ENCODE data around the gene BACH2. TPM values are rescaled to one million over a fixed set of nuclear protein-coding genes. Genes with fewer than 3 reads are reported as not detected.
"Not testable (repeated sequence)": the region's sequence is repeated elsewhere in the genome, so short reads cannot be mapped to it uniquely, and the experiment has no call there.

The BACH2 gene
- total RNA-seq, 4 donors from 2014 or later = 3.6 to 13.4 (median 7.5) TPM

DNA sequence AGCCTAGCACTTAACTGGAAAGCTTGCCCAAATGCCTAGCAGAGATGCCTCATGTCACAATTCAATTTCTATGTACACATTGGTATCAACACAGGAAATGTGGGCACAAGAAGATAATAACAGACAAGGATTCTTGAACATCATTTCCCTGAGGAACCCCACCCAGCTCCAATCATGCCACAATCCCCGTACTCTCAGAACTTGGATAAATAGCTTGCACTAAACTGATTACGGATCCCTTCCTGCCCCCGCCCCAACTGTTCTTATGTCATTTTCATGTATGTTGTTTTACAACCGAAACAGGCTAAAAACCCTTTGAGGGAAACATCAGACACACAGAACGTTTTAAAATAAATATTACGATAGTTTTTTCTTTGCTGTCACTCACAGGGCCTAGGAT lies 87.1 kb downstream of the BACH2 start:
- Histone ChIP-seq H3K27ac (peak overlapping the region in 3 of 4 donors; percentile 14 to 41 (median 28)), H3K36me3 (no peaks in the 10 kb centered on the region), H3K9me3 (no peaks in the 10 kb centered on the region), H3K4me3 (no peak overlapping the region), H3K27me3 (no peaks in the 10 kb centered on the region), H3K4me1 (peaks cover 25 to 42% of the 10 kb centered on the region in 2 donors)
- ATAC-seq (no peak), DNase-seq (no peak)
- TF ChIP-seq POLR2A (IDR thresholded peaks at IDR 0.05) = no peak
- TF ChIP-seq, protein P1, sequence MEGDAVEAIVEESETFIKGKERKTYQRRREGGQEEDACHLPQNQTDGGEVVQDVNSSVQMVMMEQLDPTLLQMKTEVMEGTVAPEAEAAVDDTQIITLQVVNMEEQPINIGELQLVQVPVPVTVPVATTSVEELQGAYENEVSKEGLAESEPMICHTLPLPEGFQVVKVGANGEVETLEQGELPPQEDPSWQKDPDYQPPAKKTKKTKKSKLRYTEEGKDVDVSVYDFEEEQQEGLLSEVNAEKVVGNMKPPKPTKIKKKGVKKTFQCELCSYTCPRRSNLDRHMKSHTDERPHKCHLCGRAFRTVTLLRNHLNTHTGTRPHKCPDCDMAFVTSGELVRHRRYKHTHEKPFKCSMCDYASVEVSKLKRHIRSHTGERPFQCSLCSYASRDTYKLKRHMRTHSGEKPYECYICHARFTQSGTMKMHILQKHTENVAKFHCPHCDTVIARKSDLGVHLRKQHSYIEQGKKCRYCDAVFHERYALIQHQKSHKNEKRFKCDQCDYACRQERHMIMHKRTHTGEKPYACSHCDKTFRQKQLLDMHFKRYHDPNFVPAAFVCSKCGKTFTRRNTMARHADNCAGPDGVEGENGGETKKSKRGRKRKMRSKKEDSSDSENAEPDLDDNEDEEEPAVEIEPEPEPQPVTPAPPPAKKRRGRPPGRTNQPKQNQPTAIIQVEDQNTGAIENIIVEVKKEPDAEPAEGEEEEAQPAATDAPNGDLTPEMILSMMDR (IDR thresholded peaks at IDR 0.05 in 4 of 5, conservative IDR thresholded peaks at IDR 0.05 in 1 of 5) = no peak
- intact Hi-C loops (cut with DNase I; ENCODE audit: low total_unique reads) = no loop called here
- in situ Hi-C loops (cut with MboI; ENCODE audit: low sequenced_read_pairs in 4 of 4) = no loop called here

DNA sequence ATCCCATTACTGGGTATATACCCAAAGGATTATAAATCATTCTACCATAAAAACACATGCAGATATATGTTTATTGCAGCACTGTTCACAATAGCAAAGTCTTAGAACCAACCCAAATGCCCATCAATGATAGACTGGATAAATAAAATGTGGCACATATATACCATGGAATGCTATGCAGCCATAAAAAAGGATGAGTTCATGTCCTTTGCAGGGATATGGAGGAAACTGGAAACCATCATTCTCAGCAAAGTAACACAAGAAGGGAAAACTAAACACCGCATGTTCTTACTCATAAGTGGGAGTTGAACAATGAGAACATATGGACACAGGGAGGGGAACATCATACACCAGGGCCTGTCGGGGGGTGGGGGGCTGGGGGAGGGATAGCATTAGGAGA lies 88.0 kb downstream of the BACH2 start:
- ATAC-seq; intact Hi-C loops (cut with DNase I; ENCODE audit: low total_unique reads); H3K27me3 ChIP-seq; H3K36me3 ChIP-seq; in situ Hi-C loops (cut with MboI; ENCODE audit: low sequenced_read_pairs in 4 of 4); DNase-seq; H3K4me3 ChIP-seq; H3K9me3 ChIP-seq; H3K27ac ChIP-seq: not testable (repeated sequence)
- H3K4me1 ChIP-seq = peaks cover 22 to 42% of the 10 kb centered on the region in 2 donors

DNA sequence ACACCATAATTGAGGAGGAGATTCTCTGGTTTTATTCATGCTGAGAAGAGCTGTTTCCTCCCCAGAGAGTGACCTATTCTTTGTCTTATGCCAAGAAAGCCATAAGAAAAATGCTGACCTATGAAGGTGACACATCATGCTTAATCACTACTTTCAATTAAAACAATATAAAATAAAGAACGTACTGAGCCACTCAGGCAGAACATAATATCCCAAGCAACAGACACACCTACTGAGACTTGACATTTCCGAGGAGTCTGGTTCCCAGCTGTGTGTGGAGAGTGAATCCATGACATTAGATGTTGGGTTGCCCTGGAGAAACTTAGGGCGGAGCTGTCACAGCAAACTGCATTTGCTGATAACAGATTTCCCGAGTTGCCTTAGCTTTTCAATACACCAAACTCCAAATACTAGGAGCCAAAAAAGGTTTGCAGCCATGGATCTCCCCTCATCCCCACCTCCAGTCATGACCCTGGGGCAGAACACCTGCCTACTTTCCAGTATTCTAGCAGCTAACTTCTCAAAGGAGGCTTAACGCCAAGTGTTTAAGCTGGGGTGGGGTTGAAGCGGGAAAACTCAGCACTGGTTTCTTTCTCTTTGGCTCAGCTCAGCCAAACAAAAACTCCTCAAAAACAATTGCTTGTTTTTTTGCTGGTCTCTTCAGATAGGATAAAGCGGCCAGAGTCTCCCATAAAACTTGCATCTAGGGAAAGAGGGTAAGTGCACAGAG lies 92.2 kb downstream of the BACH2 start:
- peak overlapping the region in 1 of 4 donors; percentile 34 for H3K27ac ChIP-seq
- ATAC-seq = peak in 1 of 2 donors; percentile 40
- in situ Hi-C loops (cut with MboI; ENCODE audit: low sequenced_read_pairs in 4 of 4) = no loop called here

DNA sequence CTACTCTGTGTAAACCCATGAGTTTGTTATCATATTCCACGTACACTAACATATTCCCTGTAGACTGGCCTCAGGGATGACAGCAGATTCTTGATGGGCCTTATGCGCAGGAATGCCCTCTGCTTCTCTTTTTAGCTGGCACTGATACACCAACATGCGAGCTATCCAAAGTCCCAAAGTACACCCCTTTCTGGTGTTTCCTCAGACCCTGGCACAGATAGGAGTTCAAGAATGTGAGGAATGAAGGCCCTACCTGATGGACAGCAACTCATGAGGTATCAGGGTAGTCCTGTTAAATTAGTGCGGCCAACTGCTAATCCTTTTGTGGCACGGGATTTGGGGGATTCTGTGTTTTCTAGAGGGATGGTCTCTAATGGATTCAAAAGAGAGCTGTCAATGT lies 93.0 kb downstream of the BACH2 start:
- intact Hi-C loops (cut with DNase I; ENCODE audit: low total_unique reads) (no loop called here), in situ Hi-C loops (cut with MboI; ENCODE audit: low sequenced_read_pairs in 4 of 4) (no loop called here)
- TF ChIP-seq, protein P1 (IDR thresholded peaks at IDR 0.05 in 4 of 5, conservative IDR thresholded peaks at IDR 0.05 in 1 of 5) = no peak
- TF ChIP-seq POLR2A (IDR thresholded peaks at IDR 0.05) = no peak
- no peaks in the 10 kb centered on the region for H3K36me3 ChIP-seq
- no peak for ATAC-seq
- peak overlapping the region in 1 of 4 donors; percentile 34 for H3K27ac ChIP-seq
- H3K27me3 ChIP-seq = no peaks in the 10 kb centered on the region
- H3K4me3 ChIP-seq = no peak overlapping the region
- peaks cover 29 to 30% of the 10 kb centered on the region in 2 donors for H3K4me1 ChIP-seq
- H3K9me3 ChIP-seq = no peaks in the 10 kb centered on the region
- no peak for DNase-seq

More for the DNA sequence above, 92.2 kb downstream of the BACH2 start:
- DNase-seq = no peak
- intact Hi-C loops (cut with DNase I; ENCODE audit: low total_unique reads) = no loop called here
- no peak overlapping the region for H3K4me3 ChIP-seq
- TF ChIP-seq, protein P1 (IDR thresholded peaks at IDR 0.05 in 4 of 5, conservative IDR thresholded peaks at IDR 0.05 in 1 of 5) = no peak
- H3K4me1 ChIP-seq = peaks cover 22 to 31% of the 10 kb centered on the region in 2 donors
- no peaks in the 10 kb centered on the region for H3K36me3 ChIP-seq
- no peaks in the 10 kb centered on the region for H3K27me3 ChIP-seq
- no peaks in the 10 kb centered on the region for H3K9me3 ChIP-seq

DNA sequence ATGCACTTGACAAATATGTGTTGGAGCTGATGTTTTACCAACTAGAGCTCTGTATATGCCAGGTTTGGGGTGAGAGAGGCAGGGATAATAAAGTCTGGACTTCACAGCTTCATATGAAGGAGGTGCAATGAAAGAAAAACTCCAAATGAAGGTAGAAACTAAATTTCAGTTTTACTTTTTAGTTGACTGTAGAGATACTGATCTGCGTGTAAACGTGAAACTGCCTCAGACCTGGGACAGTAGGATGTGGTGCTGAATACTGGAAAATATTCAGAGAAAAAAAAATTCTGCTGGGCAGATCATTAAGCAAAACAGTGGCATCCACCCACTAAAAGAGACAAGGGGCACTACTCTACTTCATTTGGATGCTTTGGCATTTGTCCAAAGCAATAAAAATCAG lies 94.5 kb downstream of the BACH2 start:
- no peaks in the 10 kb centered on the region for H3K9me3 ChIP-seq
- intact Hi-C loops (cut with DNase I; ENCODE audit: low total_unique reads) (no loop called here), in situ Hi-C loops (cut with MboI; ENCODE audit: low sequenced_read_pairs in 4 of 4) (no loop called here)
- DNase-seq = no peak
- no peaks in the 10 kb centered on the region for H3K36me3 ChIP-seq
- H3K27ac ChIP-seq = no peak overlapping the region
- no peak for ATAC-seq
- peaks cover 37 to 43% of the 10 kb centered on the region in 2 donors for H3K4me1 ChIP-seq
- TF ChIP-seq POLR2A (IDR thresholded peaks at IDR 0.05) = no peak
- TF ChIP-seq, protein P1 (IDR thresholded peaks at IDR 0.05 in 4 of 5, conservative IDR thresholded peaks at IDR 0.05 in 1 of 5) = no peak
- H3K4me3 ChIP-seq = no peak overlapping the region
- no peaks in the 10 kb centered on the region for H3K27me3 ChIP-seq
